ENCODE results near the gene UFSP1. TPM values are rescaled to one million over a fixed set of nuclear protein-coding genes. Genes with fewer than 3 reads are reported as not detected.
"Not testable (repeated sequence)": the region's sequence is repeated elsewhere in the genome, so short reads cannot be mapped to it uniquely, and the experiment has no call there.

Gene UFSP1
- 1 to 10 TPM; 6.2 to 7.9 TPM for total RNA-seq

GRCh38 chr7:100888988-100889750 lies at the start of gene UFSP1:
Gene UFSP1 (minus strand): TSS chr7:100889715. CDS start chr7:100889271, 444 bp downstream.
- peaks cover 34% of the 10 kb centered on the region for H3K4me1 ChIP-seq
- H3K36me3 ChIP-seq (replicated peaks in 1 of 2; ENCODE audit: insufficient read depth in 1 of 2, low read depth in 2 of 2), result peaks cover 6 to 25% of the 10 kb centered on the region in 2 donors
- no peaks in the 10 kb centered on the region for H3K9me3 ChIP-seq
- no peaks in the 10 kb centered on the region for H3K27me3 ChIP-seq
- intact Hi-C loops (cut with DNase I), result no loop called here
- peak within 1 kb of the TSS; percentile 85 to 96 (median 93) for H3K27ac ChIP-seq
- TF ChIP-seq POLR2A (IDR thresholded peaks at IDR 0.05) (peak; percentile 39 to 65 (median 59)), CTCF (IDR thresholded peaks at IDR 0.05) (peak in 3 of 7 experiments; percentile 5 to 15 (median 6))
- WGBS, 2 donors, result 1% methylated on average over 71 of the region's 73 CpGs; no CpG with 5 or more reads in 1 of the 2 donors
- ATAC-seq, result peak; percentile 57
- H3K4me3 ChIP-seq, result peak within 1 kb of the TSS; percentile 45 to 70
- DNase-seq, result peak in 1 of 4 donors; percentile 59

- H3K36me3 ChIP-seq (replicated peaks in 1 of 2; ENCODE audit: insufficient read depth in 1 of 2, low read depth in 2 of 2); H3K4me1 ChIP-seq; H3K27me3 ChIP-seq; H3K4me3 ChIP-seq; H3K9me3 ChIP-seq; H3K27ac ChIP-seq; intact Hi-C loops (cut with DNase I); DNase-seq; ATAC-seq: not testable (repeated sequence)
- 75 to 86% methylated on average over 7 of the region's 7 CpGs for WGBS, 2 donors
Measured at GRCh38 chr7:100936167-100936566, 46.7 kb upstream of the UFSP1 start.

- H3K9me3 ChIP-seq; DNase-seq; H3K27ac ChIP-seq; ATAC-seq; H3K36me3 ChIP-seq (replicated peaks in 1 of 2; ENCODE audit: insufficient read depth in 1 of 2, low read depth in 2 of 2); intact Hi-C loops (cut with DNase I); H3K4me1 ChIP-seq; H3K27me3 ChIP-seq; H3K4me3 ChIP-seq: not testable (repeated sequence)
- 64 to 67% methylated on average over 2 of the region's 2 CpGs for WGBS, 2 donors
Measured at GRCh38 chr7:100935381-100935780, 45.9 kb upstream of the UFSP1 start.

GRCh38 chr7:100933734-100934133 lies 44.2 kb upstream of the UFSP1 start:
- Histone ChIP-seq H3K4me3 (no peak overlapping the region), H3K27me3 (no peaks in the 10 kb centered on the region), H3K27ac (no peak overlapping the region), H3K9me3 (no peaks in the 10 kb centered on the region), H3K4me1 (no peaks in the 10 kb centered on the region), H3K36me3 (replicated peaks in 1 of 2; ENCODE audit: insufficient read depth in 1 of 2, low read depth in 2 of 2) (no peaks in the 10 kb centered on the region)
- no peak for DNase-seq
- intact Hi-C loops (cut with DNase I), result no loop called here
- 41 to 55% methylated on average over 2 to 4 of the region's 4 CpGs for WGBS, 2 donors
- ATAC-seq, result no peak
- TF ChIP-seq POLR2A (IDR thresholded peaks at IDR 0.05), result no peak
- TF ChIP-seq CTCF (IDR thresholded peaks at IDR 0.05), result no peak

- no peak for DNase-seq
- H3K27me3 ChIP-seq, result no peaks in the 10 kb centered on the region
- no peak for ATAC-seq
- no peaks in the 10 kb centered on the region for H3K36me3 ChIP-seq (replicated peaks in 1 of 2; ENCODE audit: insufficient read depth in 1 of 2, low read depth in 2 of 2)
- H3K4me1 ChIP-seq, result no peaks in the 10 kb centered on the region
- no peak overlapping the region for H3K27ac ChIP-seq
- TF ChIP-seq POLR2A (IDR thresholded peaks at IDR 0.05) (no peak), CTCF (IDR thresholded peaks at IDR 0.05) (no peak)
- H3K9me3 ChIP-seq, result no peaks in the 10 kb centered on the region
- 77 to 87% methylated on average over 1 of the region's 1 CpG for WGBS, 2 donors
- intact Hi-C loops (cut with DNase I), result no loop called here
- no peak overlapping the region for H3K4me3 ChIP-seq
Measured at GRCh38 chr7:100929808-100930174, 40.3 kb upstream of the UFSP1 start.

- 54 to 59% methylated on average over 4 of the region's 4 CpGs for WGBS, 2 donors
- H3K4me1 ChIP-seq; intact Hi-C loops (cut with DNase I); H3K27me3 ChIP-seq; H3K36me3 ChIP-seq (replicated peaks in 1 of 2; ENCODE audit: insufficient read depth in 1 of 2, low read depth in 2 of 2); H3K27ac ChIP-seq; ATAC-seq; H3K9me3 ChIP-seq; DNase-seq; H3K4me3 ChIP-seq: not testable (repeated sequence)
Measured at GRCh38 chr7:100923616-100924015, 34.1 kb upstream of the UFSP1 start.

All from body of pancreas (tissue), 4 donors.